Effector CD8-positive, alpha-beta T cell (primary cell): ENCODE data around the gene PF4V1.

Source experiments
- DNase-seq: peaks from one replicate; lab custom pipeline; 2025; lab: John Stamatoyannopoulos, UW
- total RNA-seq, 4 experiments: gene quantifications; one replicate each; lab custom pipeline; 2026; lab: John Stamatoyannopoulos, UW

PF4V1 gene
- total RNA-seq, result 0 reads per million in 4 experiments

- no peak for DNase-seq
Observed at GRCh38 chr4:73853246-73853704, at the start of gene PF4V1. TSS of gene PF4V1 (plus strand) at chr4:73853296. CDS start at chr4:73853363, 67 bp downstream.

GRCh38 chr4:73810191-73810590 lies 42.9 kb upstream of the PF4V1 start:
- DNase-seq, result no peak

- no peak for DNase-seq
Observed at GRCh38 chr4:73811841-73812240, 41.3 kb upstream of the PF4V1 start.

GRCh38 chr4:73814679-73815078 lies 38.4 kb upstream of the PF4V1 start:
- no peak for DNase-seq

- no peak for DNase-seq
Observed at GRCh38 chr4:73815145-73815544, 38.0 kb upstream of the PF4V1 start.

GRCh38 chr4:73816814-73817213 lies 36.3 kb upstream of the PF4V1 start:
- no peak for DNase-seq

GRCh38 chr4:73817341-73817740 lies 35.8 kb upstream of the PF4V1 start:
- no peak for DNase-seq

- DNase-seq, result no peak
Observed at GRCh38 chr4:73821325-73821724, 31.8 kb upstream of the PF4V1 start.

- DNase-seq, result no peak
Observed at GRCh38 chr4:73822389-73822788, 30.7 kb upstream of the PF4V1 start.

GRCh38 chr4:73822812-73823504 lies 30.1 kb upstream of the PF4V1 start:
- no peak for DNase-seq

GRCh38 chr4:73823760-73824159 lies 29.3 kb upstream of the PF4V1 start:
- no peak for DNase-seq

GRCh38 chr4:73828956-73829355 lies 24.1 kb upstream of the PF4V1 start:
- DNase-seq, result no peak

- DNase-seq, result no peak
Observed at GRCh38 chr4:73831569-73831968, 21.5 kb upstream of the PF4V1 start.

- no peak for DNase-seq
Observed at GRCh38 chr4:73832651-73833237, 20.4 kb upstream of the PF4V1 start.

GRCh38 chr4:73836373-73837279 lies 16.5 kb upstream of the PF4V1 start, which contains the start of gene CXCL6:
TSS of gene CXCL6 (plus strand) at chr4:73836678. CDS start at chr4:73836751, 73 bp downstream.
- no peak for DNase-seq

- no peak for DNase-seq
Observed at GRCh38 chr4:73839071-73839470, 14.0 kb upstream of the PF4V1 start.

GRCh38 chr4:73839715-73840114 lies 13.4 kb upstream of the PF4V1 start:
- no peak for DNase-seq

- no peak for DNase-seq
Observed at GRCh38 chr4:73841243-73841925, 11.7 kb upstream of the PF4V1 start.

GRCh38 chr4:73842696-73843095 lies 10.4 kb upstream of the PF4V1 start:
- no peak for DNase-seq

GRCh38 chr4:73843369-73843768 lies 9.7 kb upstream of the PF4V1 start:
- no peak for DNase-seq

- DNase-seq, result no peak
Observed at GRCh38 chr4:73844345-73844744, 8.8 kb upstream of the PF4V1 start.

- no peak for DNase-seq
Observed at GRCh38 chr4:73844806-73845205, 8.3 kb upstream of the PF4V1 start.
